ENCODE data around the gene FGFR4. TPM values are rescaled to one million over a fixed set of nuclear protein-coding genes. Genes with fewer than 3 reads are reported as not detected.

Gene FGFR4
- polyA plus RNA-seq, 1 of the 3 experiments (the other 2 are of a cell fraction), result 5.6 TPM

- H3K27me3 ChIP-seq (ENCODE audit: insufficient read depth), result no peaks in the 10 kb centered on the region
- 50% methylated on average over 5 of the region's 5 CpGs for WGBS (ENCODE audit: low lambda C conversion rate)
Measured at GRCh38 chr5:177112589-177113220, 26.0 kb downstream of the FGFR4 start.

More at GRCh38 chr5:177112589-177113220, 26.0 kb downstream of the FGFR4 start:
- POLR2A ChIA-PET, result interaction anchor here (0.5 to 0.6 kb wide), 2 partner anchors 29 to 144 kb away, joined by 4 to 5 read pairs; no protein-coding TSS in a partner anchor
- H3K4me1 ChIP-seq (ENCODE audit: control insufficient read depth in 1 of 2, insufficient read depth in 2 of 2, low read depth in 1 of 2, low read length in 1 of 2), result no peaks in the 10 kb centered on the region; a peak in 1 of 4 replicates
- no peaks in the 10 kb centered on the region for H3F3A ChIP-seq (replicated peaks; ENCODE audit: insufficient read depth)
- no peaks in the 10 kb centered on the region for H3K79me2 ChIP-seq (ENCODE audit: insufficient read depth)
- DNase-seq, result no peak
- H3K36me3 ChIP-seq (replicated peaks in 1 of 2; ENCODE audit: control insufficient read depth in 1 of 2, insufficient read depth in 2 of 2, low read length in 1 of 2), result no peaks in the 10 kb centered on the region
- H3K4me2 ChIP-seq, result no peak overlapping the region
- no peaks in the 10 kb centered on the region for H4K20me1 ChIP-seq (ENCODE audit: insufficient read depth)
- no peak overlapping the region for H2AFZ ChIP-seq (ENCODE audit: low read depth)
- TF ChIP-seq RCOR1 (IDR thresholded peaks at IDR 0.05; ENCODE audit: low read length), result no peak
- no peak for TF ChIP-seq SMC3 (IDR thresholded peaks at IDR 0.05; ENCODE audit: low read depth, low read length)
- no peak for TF ChIP-seq FOSL2 (IDR thresholded peaks at IDR 0.05; ENCODE audit: borderline replicate concordance, low read depth)
- TF ChIP-seq JUND (IDR thresholded peaks at IDR 0.05), result no peak
- no peak for TF ChIP-seq CTCF (IDR thresholded peaks at IDR 0.05)
- TF ChIP-seq YY1 (IDR thresholded peaks at IDR 0.05; ENCODE audit: low read depth), result no peak
- no peak for TF ChIP-seq EP300 (IDR thresholded peaks at IDR 0.05; ENCODE audit: borderline replicate concordance in 1 of 2, low read depth in 1 of 2, low read length in 1 of 2)
- TF ChIP-seq POLR2AphosphoS5 (IDR thresholded peaks at IDR 0.05; ENCODE audit: low read depth, low read length), result no peak
- no peak for TF ChIP-seq NRF1 (IDR thresholded peaks at IDR 0.05; ENCODE audit: low read depth, low read length)
- no peak for TF ChIP-seq NFIC (IDR thresholded peaks at IDR 0.05; ENCODE audit: borderline replicate concordance)
- TF ChIP-seq MXI1 (IDR thresholded peaks at IDR 0.05; ENCODE audit: low read depth, low read length), result no peak
- no peak for TF ChIP-seq ELF1 (IDR thresholded peaks at IDR 0.05)
- TF ChIP-seq MAX (IDR thresholded peaks at IDR 0.05; ENCODE audit: low read depth), result no peak
- no peak for TF ChIP-seq TEAD4 (IDR thresholded peaks at IDR 0.05; ENCODE audit: borderline replicate concordance, insufficient read depth)
- no peak for TF ChIP-seq EZH2phosphoT487 (IDR thresholded peaks at IDR 0.05; ENCODE audit: borderline replicate concordance, low read depth)
- no peak for TF ChIP-seq USF1 (IDR thresholded peaks at IDR 0.05; ENCODE audit: borderline replicate concordance, low read depth)
- TF ChIP-seq RAD21 (IDR thresholded peaks at IDR 0.05; ENCODE audit: low read length), result no peak
- TF ChIP-seq MEF2A (IDR thresholded peaks at IDR 0.05; ENCODE audit: borderline replicate concordance, low read depth), result no peak
- TF ChIP-seq SIN3A (IDR thresholded peaks at IDR 0.05; ENCODE audit: borderline replicate concordance, low read depth, low read length), result no peak
- no peaks in the 10 kb centered on the region for H3K9me3 ChIP-seq
- no peaks in the 10 kb centered on the region for H3K9me2 ChIP-seq
- no peak overlapping the region for H3K27ac ChIP-seq (ENCODE audit: low read depth in 2 of 2, low read length in 1 of 2)
- CTCF ChIA-PET, result interaction anchor here (0.5 to 7.6 kb wide), 50 partner anchors 9 to 464 kb away, joined by 3 to 141 read pairs (median 4); partner anchors contain the start of genes FGFR4, GRK6, HK3 and NSD1
- H3K9ac ChIP-seq, result no peak overlapping the region
- no peak overlapping the region for H3K4me3 ChIP-seq (ENCODE audit: low read depth in 2 of 2, low read length in 1 of 2)
